CD4-positive, CD25-positive, alpha-beta regulatory T cell (primary cell): Measurements from ENCODE around the gene RNLS. TPM values are rescaled to one million over a fixed set of nuclear protein-coding genes. Genes with fewer than 3 reads are reported as not detected.

Source experiments
- ATAC-seq, 2 donors: fragments of 150-1000 bp; cut with Tn5 transposase; one replicate each; pipeline ENCODE4 v1.10.0; 2021; ENCODE audit warnings: low read depth in 2 of 2, moderate number of reproducible peaks in 2 of 2, moderate library complexity in 1 of 2
- DNase-seq, 3 donors: peaks; one replicate each; pipeline versions ENCODE4 v3.0.0 to v3.0.0-alpha.2; 2012 to 2022; ENCODE audit warnings: mixed read lengths in 1 of 3
- H3K27ac ChIP-seq: one replicate; pipeline ENCODE4 v1.7.0; 2013; ENCODE audit warnings: mild to moderate bottlenecking, low read length; ENCODE audit not compliant: insufficient read depth, poor library complexity, severe bottlenecking
- H3K27me3 ChIP-seq: one replicate; pipeline ENCODE4 v1.7.0; 2013; ENCODE audit warnings: low read length; ENCODE audit not compliant: control insufficient read depth, insufficient read depth
- H3K36me3 ChIP-seq: one replicate; pipeline ENCODE4 v1.7.0; 2013; ENCODE audit warnings: mild to moderate bottlenecking, low read length, moderate library complexity; ENCODE audit not compliant: control insufficient read depth, insufficient read depth
- H3K4me1 ChIP-seq: 2 replicates; pipeline ENCODE4 v1.7.0; 2013; ENCODE audit warnings: mild to moderate bottlenecking, low read length; ENCODE audit not compliant: insufficient read depth, control insufficient read depth, poor library complexity, severe bottlenecking
- H3K4me3 ChIP-seq: one replicate; pipeline ENCODE4 v1.7.0; 2013; ENCODE audit warnings: low read depth, mild to moderate bottlenecking, low read length, moderate library complexity
- H3K9me3 ChIP-seq, 2 experiments: 1 replicate in 1 of 2; 2 replicates in 1 of 2; pipeline ENCODE4 v1.7.0; 2013; ENCODE audit warnings: low read length in 2 of 2, mild to moderate bottlenecking in 1 of 2, moderate library complexity in 1 of 2; ENCODE audit not compliant: control insufficient read depth in 2 of 2
- H3K27ac Mint-ChIP-seq, 3 donors: one replicate each; pipeline ENCODE4 v1.8.0; 2020 to 2022; ENCODE audit warnings: mild to moderate bottlenecking in 3 of 3, mixed read lengths in 3 of 3, moderate library complexity in 2 of 3
- H3K27me3 Mint-ChIP-seq: one replicate; pipeline ENCODE4 v1.8.0; 2022; ENCODE audit warnings: mild to moderate bottlenecking, mixed read lengths
- H3K36me3 Mint-ChIP-seq: one replicate; pipeline ENCODE4 v1.8.0; 2020; ENCODE audit warnings: mixed read lengths
- H3K4me1 Mint-ChIP-seq, 4 donors: one replicate each; pipeline ENCODE4 v1.8.0; 2020 to 2022; ENCODE audit warnings: mixed read lengths in 4 of 4, mild to moderate bottlenecking in 1 of 4
- H3K4me3 Mint-ChIP-seq, 4 donors: one replicate each; pipeline ENCODE4 v1.8.0; 2020 to 2022; ENCODE audit warnings: mild to moderate bottlenecking in 4 of 4, mixed read lengths in 4 of 4, moderate library complexity in 3 of 4
- H3K9me3 Mint-ChIP-seq, 7 donors: one replicate each; pipeline ENCODE4 v1.8.0; 2020 to 2022; ENCODE audit warnings: mixed read lengths in 7 of 7, mild to moderate bottlenecking in 3 of 7, moderate library complexity in 2 of 7
- polyA plus RNA-seq, 4 donors: library from polyadenylated mRNA; unstranded; fragments of 300-500 nt; fragmentation: Illumina TruSeq; gene quantifications; one replicate each; pipeline ENCODE4 v1.2.3, GENCODE V29; 2021
- total RNA-seq: library from RNA; stranded (reverse); gene quantifications from one replicate; pipeline ENCODE4 v1.2.3, GENCODE V29; 2022

The RNLS gene
- total and polyA plus RNA-seq, 5 donors from 2014 or later: 1.6 to 5.6 (median 4.4) TPM

- no peak overlapping the region for H3K27ac Mint-ChIP-seq
- no peak for ATAC-seq
- H3K27ac ChIP-seq: no peak overlapping the region
- H3K4me3 ChIP-seq: no peak overlapping the region
- H3K4me3 Mint-ChIP-seq: no peak overlapping the region
- H3K27me3 ChIP-seq: no peaks in the 10 kb centered on the region
- no peaks in the 10 kb centered on the region for H3K27me3 Mint-ChIP-seq
- peaks cover 0 to 7% (median 2%) of the 10 kb centered on the region in 4 donors for H3K4me1 Mint-ChIP-seq
- H3K9me3 ChIP-seq: no peaks in the 10 kb centered on the region
- H3K36me3 ChIP-seq: no peaks in the 10 kb centered on the region
- no peaks in the 10 kb centered on the region for H3K4me1 ChIP-seq
- H3K36me3 Mint-ChIP-seq: no peaks in the 10 kb centered on the region
- H3K9me3 Mint-ChIP-seq: peaks cover 0 to 1% (median 0%) of the 10 kb centered on the region in 7 donors
- DNase-seq: no peak
Observed at GRCh38 chr10:88337134-88337533, 246.0 kb downstream of the RNLS start.

- no peak overlapping the region for H3K4me3 ChIP-seq
- Mint-ChIP-seq H3K27ac (no peak overlapping the region), H3K9me3 (peaks cover 0 to 1% (median 0%) of the 10 kb centered on the region in 7 donors), H3K4me1 (peaks cover 0 to 7% (median 2%) of the 10 kb centered on the region in 4 donors), H3K4me3 (no peak overlapping the region), H3K36me3 (no peaks in the 10 kb centered on the region), H3K27me3 (no peaks in the 10 kb centered on the region)
- no peaks in the 10 kb centered on the region for H3K27me3 ChIP-seq
- no peak for ATAC-seq
- H3K27ac ChIP-seq: no peak overlapping the region
- no peaks in the 10 kb centered on the region for H3K4me1 ChIP-seq
- no peaks in the 10 kb centered on the region for H3K36me3 ChIP-seq
- no peaks in the 10 kb centered on the region for H3K9me3 ChIP-seq
- no peak for DNase-seq
Observed at GRCh38 chr10:88336334-88336733, 246.8 kb downstream of the RNLS start.

GRCh38 chr10:88333248-88333630 is 249.9 kb downstream of the RNLS start:
- no peak for ATAC-seq
- Mint-ChIP-seq H3K36me3 (no peaks in the 10 kb centered on the region), H3K4me1 (peaks cover 0 to 7% (median 2%) of the 10 kb centered on the region in 4 donors), H3K27me3 (no peaks in the 10 kb centered on the region), H3K27ac (no peak overlapping the region), H3K9me3 (peaks cover 0 to 2% (median 0%) of the 10 kb centered on the region in 7 donors), H3K4me3 (no peak overlapping the region)
- Histone ChIP-seq H3K36me3 (no peaks in the 10 kb centered on the region), H3K4me1 (no peaks in the 10 kb centered on the region), H3K9me3 (no peaks in the 10 kb centered on the region), H3K27me3 (no peaks in the 10 kb centered on the region), H3K27ac (no peak overlapping the region), H3K4me3 (no peak overlapping the region)
- no peak for DNase-seq

- Histone ChIP-seq H3K4me3 (no peak overlapping the region), H3K27ac (no peak overlapping the region), H3K27me3 (no peaks in the 10 kb centered on the region), H3K36me3 (no peaks in the 10 kb centered on the region), H3K4me1 (no peaks in the 10 kb centered on the region), H3K9me3 (no peaks in the 10 kb centered on the region)
- peaks cover 0 to 2% (median 0%) of the 10 kb centered on the region in 7 donors for H3K9me3 Mint-ChIP-seq
- H3K27me3 Mint-ChIP-seq: no peaks in the 10 kb centered on the region
- no peak overlapping the region for H3K4me3 Mint-ChIP-seq
- ATAC-seq (no peak), DNase-seq (no peak)
- H3K4me1 Mint-ChIP-seq: peaks cover 0 to 7% (median 2%) of the 10 kb centered on the region in 4 donors
- H3K36me3 Mint-ChIP-seq: no peaks in the 10 kb centered on the region
- H3K27ac Mint-ChIP-seq: no peak overlapping the region
Observed at GRCh38 chr10:88332503-88333247, 250.4 kb downstream of the RNLS start.

GRCh38 chr10:88330174-88330573 is 252.9 kb downstream of the RNLS start:
- Mint-ChIP-seq H3K27me3 (no peaks in the 10 kb centered on the region), H3K36me3 (no peaks in the 10 kb centered on the region), H3K4me3 (no peak overlapping the region), H3K9me3 (peaks cover 0 to 3% (median 0%) of the 10 kb centered on the region in 7 donors), H3K4me1 (peaks cover 0 to 7% (median 2%) of the 10 kb centered on the region in 4 donors), H3K27ac (no peak overlapping the region)
- H3K9me3 ChIP-seq: no peaks in the 10 kb centered on the region
- H3K4me3 ChIP-seq: no peak overlapping the region
- no peak for ATAC-seq
- no peaks in the 10 kb centered on the region for H3K4me1 ChIP-seq
- H3K27me3 ChIP-seq: no peaks in the 10 kb centered on the region
- H3K36me3 ChIP-seq: no peaks in the 10 kb centered on the region
- no peak overlapping the region for H3K27ac ChIP-seq
- DNase-seq: no peak

- Histone ChIP-seq H3K36me3 (no peaks in the 10 kb centered on the region), H3K9me3 (peaks cover 23 to 25% of the 10 kb centered on the region in 2 experiments), H3K27me3 (no peaks in the 10 kb centered on the region), H3K4me3 (no peak overlapping the region), H3K4me1 (no peaks in the 10 kb centered on the region), H3K27ac (no peak overlapping the region)
- no peak for ATAC-seq
- H3K4me1 Mint-ChIP-seq: no peaks in the 10 kb centered on the region
- H3K27me3 Mint-ChIP-seq: peaks cover 5% of the 10 kb centered on the region
- peaks cover 6 to 37% (median 15%) of the 10 kb centered on the region in 7 donors for H3K9me3 Mint-ChIP-seq
- H3K27ac Mint-ChIP-seq: no peak overlapping the region
- DNase-seq: no peak
- peaks cover 11% of the 10 kb centered on the region for H3K36me3 Mint-ChIP-seq
- no peak overlapping the region for H3K4me3 Mint-ChIP-seq
Observed at GRCh38 chr10:88322324-88323063, 260.6 kb downstream of the RNLS start.

- no peak overlapping the region for H3K27ac ChIP-seq
- H3K27me3 ChIP-seq: no peaks in the 10 kb centered on the region
- H3K4me3 ChIP-seq: no peak overlapping the region
- peaks cover 5% of the 10 kb centered on the region for H3K27me3 Mint-ChIP-seq
- no peaks in the 10 kb centered on the region for H3K4me1 ChIP-seq
- DNase-seq (no peak), ATAC-seq (no peak)
- H3K36me3 ChIP-seq: no peaks in the 10 kb centered on the region
- peaks cover 0 to 2% (median 0%) of the 10 kb centered on the region in 4 donors for H3K4me1 Mint-ChIP-seq
- peaks cover 3 to 37% (median 16%) of the 10 kb centered on the region in 7 donors for H3K9me3 Mint-ChIP-seq
- peaks cover 11% of the 10 kb centered on the region for H3K36me3 Mint-ChIP-seq
- no peak overlapping the region for H3K27ac Mint-ChIP-seq
- H3K4me3 Mint-ChIP-seq: no peak overlapping the region
- peaks cover 23 to 25% of the 10 kb centered on the region in 2 experiments for H3K9me3 ChIP-seq
Observed at GRCh38 chr10:88319960-88320517, 263.1 kb downstream of the RNLS start.
